ENCODE results near the gene XG. TPM values are rescaled to one million over a fixed set of nuclear protein-coding genes. Genes with fewer than 3 reads are reported as not detected.
A peak's percentile ranks its signal among the peaks of the same experiment; 100 is the strongest.

The XG gene
- total and polyA plus RNA-seq, 4 donors, result 0.21 to 0.71 (median 0.39) TPM

GRCh38 chrX:2820136-2820771, 68.4 kb downstream of the XG start:
- Histone ChIP-seq H3K9me3 (ENCODE audit: control insufficient read depth in 4 of 4, insufficient read depth in 3 of 4, low read length in 3 of 4) (no peaks in the 10 kb centered on the region), H3K9ac (ENCODE audit: insufficient read depth in 1 of 2, low read length in 2 of 2) (no peak overlapping the region), H3K27ac (ENCODE audit: low read depth in 1 of 2, low read length in 1 of 2) (no peak overlapping the region), H3K36me3 (ENCODE audit: control insufficient read depth in 4 of 4, insufficient read depth in 4 of 4, low read length in 4 of 4) (no peaks in the 10 kb centered on the region), H3K4me3 (no peak overlapping the region), H3K4me1 (ENCODE audit: control insufficient read depth in 5 of 5, insufficient read depth in 5 of 5, low read length in 5 of 5) (no peaks in the 10 kb centered on the region), H3K27me3 (ENCODE audit: control insufficient read depth in 3 of 3, insufficient read depth in 3 of 3, low read length in 2 of 3) (peaks cover 0 to 2% (median 2%) of the 10 kb centered on the region in 3 donors)
- TF ChIP-seq, protein P1, sequence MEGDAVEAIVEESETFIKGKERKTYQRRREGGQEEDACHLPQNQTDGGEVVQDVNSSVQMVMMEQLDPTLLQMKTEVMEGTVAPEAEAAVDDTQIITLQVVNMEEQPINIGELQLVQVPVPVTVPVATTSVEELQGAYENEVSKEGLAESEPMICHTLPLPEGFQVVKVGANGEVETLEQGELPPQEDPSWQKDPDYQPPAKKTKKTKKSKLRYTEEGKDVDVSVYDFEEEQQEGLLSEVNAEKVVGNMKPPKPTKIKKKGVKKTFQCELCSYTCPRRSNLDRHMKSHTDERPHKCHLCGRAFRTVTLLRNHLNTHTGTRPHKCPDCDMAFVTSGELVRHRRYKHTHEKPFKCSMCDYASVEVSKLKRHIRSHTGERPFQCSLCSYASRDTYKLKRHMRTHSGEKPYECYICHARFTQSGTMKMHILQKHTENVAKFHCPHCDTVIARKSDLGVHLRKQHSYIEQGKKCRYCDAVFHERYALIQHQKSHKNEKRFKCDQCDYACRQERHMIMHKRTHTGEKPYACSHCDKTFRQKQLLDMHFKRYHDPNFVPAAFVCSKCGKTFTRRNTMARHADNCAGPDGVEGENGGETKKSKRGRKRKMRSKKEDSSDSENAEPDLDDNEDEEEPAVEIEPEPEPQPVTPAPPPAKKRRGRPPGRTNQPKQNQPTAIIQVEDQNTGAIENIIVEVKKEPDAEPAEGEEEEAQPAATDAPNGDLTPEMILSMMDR (IDR thresholded peaks at IDR 0.05; ENCODE audit: control extremely low read depth, extremely low read depth), result no peak
- ATAC-seq (ENCODE audit: insufficient read depth, low FRiP score) (no peak), DNase-seq (peak in 1 of 3 donors; percentile 42)
- 42 to 46% methylated on average over 8 of the region's 8 CpGs for WGBS, 2 donors

DNA sequence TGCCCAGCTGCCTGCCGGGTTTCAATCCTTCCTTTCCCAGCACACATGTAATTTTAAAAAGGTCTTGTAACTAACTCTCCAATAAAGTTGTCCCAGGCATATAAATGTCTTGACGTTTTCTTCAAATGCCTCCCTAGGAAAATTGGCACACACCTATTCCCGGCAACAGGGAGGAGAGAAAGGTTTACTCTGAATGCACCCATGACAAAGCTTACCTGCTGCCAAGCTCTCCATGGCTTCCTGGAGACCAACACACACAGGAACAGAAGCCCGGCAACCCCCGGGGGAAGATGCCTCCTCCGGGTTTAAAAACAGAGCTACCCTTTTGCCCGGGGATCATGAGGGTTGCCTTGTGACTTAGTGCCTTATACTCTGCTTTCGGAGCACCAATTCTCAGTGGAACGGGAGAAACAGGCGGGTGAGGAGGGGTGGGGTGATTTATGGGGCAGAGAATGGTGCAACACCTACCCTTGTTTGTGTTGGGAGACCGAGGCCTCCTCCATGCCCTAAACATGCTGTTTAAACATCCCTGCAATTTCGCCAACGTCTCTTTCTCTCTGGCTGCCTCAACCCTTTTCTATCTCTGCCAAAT, 72.1 kb downstream of the XG start:
- Histone ChIP-seq H3K9me3 (ENCODE audit: control insufficient read depth in 4 of 4, insufficient read depth in 3 of 4, low read length in 3 of 4) (no peaks in the 10 kb centered on the region), H3K27me3 (ENCODE audit: control insufficient read depth in 3 of 3, insufficient read depth in 3 of 3, low read length in 2 of 3) (peaks cover 0 to 16% (median 12%) of the 10 kb centered on the region in 3 donors), H3K36me3 (ENCODE audit: control insufficient read depth in 4 of 4, insufficient read depth in 4 of 4, low read length in 4 of 4) (no peaks in the 10 kb centered on the region), H3K4me3 (no peak overlapping the region), H3K9ac (ENCODE audit: insufficient read depth in 1 of 2, low read length in 2 of 2) (no peak overlapping the region), H3K4me1 (ENCODE audit: control insufficient read depth in 5 of 5, insufficient read depth in 5 of 5, low read length in 5 of 5) (no peaks in the 10 kb centered on the region), H3K27ac (ENCODE audit: low read depth in 1 of 2, low read length in 1 of 2) (no peak overlapping the region)
- TF ChIP-seq, protein P1 (IDR thresholded peaks at IDR 0.05; ENCODE audit: control extremely low read depth, extremely low read depth), result no peak
- ATAC-seq (ENCODE audit: insufficient read depth, low FRiP score) (no peak), DNase-seq (no peak)
- 52 to 79% methylated on average over 13 of the region's 13 CpGs for WGBS, 2 donors

DNA sequence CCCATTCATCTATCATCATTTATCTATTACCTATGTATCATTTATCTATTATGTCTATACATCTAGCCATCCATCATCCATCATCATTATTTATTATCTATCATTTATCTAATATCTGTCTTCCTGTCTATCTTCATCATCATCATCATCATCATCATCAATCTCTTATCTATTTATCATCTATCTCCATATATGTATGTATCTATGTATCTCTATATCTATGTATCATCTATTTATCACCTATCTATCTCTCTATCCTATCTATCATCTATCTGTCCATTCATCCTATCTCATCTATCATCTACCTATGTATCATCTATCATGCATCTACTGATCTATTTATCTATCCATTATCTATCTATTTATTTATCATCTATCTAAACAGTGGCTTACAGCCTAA, 73.0 kb downstream of the XG start:
- Histone ChIP-seq H3K4me1 (ENCODE audit: control insufficient read depth in 5 of 5, insufficient read depth in 5 of 5, low read length in 5 of 5) (peaks cover 0 to 8% (median 0%) of the 10 kb centered on the region in 5 donors), H3K27me3 (ENCODE audit: control insufficient read depth in 3 of 3, insufficient read depth in 3 of 3, low read length in 2 of 3) (peaks cover 0 to 16% (median 12%) of the 10 kb centered on the region in 3 donors), H3K9ac (ENCODE audit: insufficient read depth in 1 of 2, low read length in 2 of 2) (no peak overlapping the region), H3K9me3 (ENCODE audit: control insufficient read depth in 4 of 4, insufficient read depth in 3 of 4, low read length in 3 of 4) (no peaks in the 10 kb centered on the region), H3K36me3 (ENCODE audit: control insufficient read depth in 4 of 4, insufficient read depth in 4 of 4, low read length in 4 of 4) (no peaks in the 10 kb centered on the region), H3K27ac (ENCODE audit: low read depth in 1 of 2, low read length in 1 of 2) (no peak overlapping the region), H3K4me3 (no peak overlapping the region)
- DNase-seq (no peak), ATAC-seq (ENCODE audit: insufficient read depth, low FRiP score) (no peak)
- TF ChIP-seq, protein P1 (IDR thresholded peaks at IDR 0.05; ENCODE audit: control extremely low read depth, extremely low read depth), result no peak

Data from lung (tissue), 12 donors.